WTC11 (cell line): ENCODE results near the gene FAM13A. TPM values are rescaled to one million over a fixed set of nuclear protein-coding genes. Genes with fewer than 3 reads are reported as not detected.

ENCODE experiments used
- ATAC-seq: fragments of 200-7000 bp; cut with Tn5 transposase; 2 replicates; pipeline ENCODE4 v1.10.0; 2021; ENCODE audit warnings: mild to moderate bottlenecking, moderate library complexity
- CTCF ChIA-PET: fragments of 300-600 bp; sonication (Branson Sonifier 250); formaldehyde crosslinking; loops from one replicate; lab custom pipeline; 2021; ENCODE audit warnings: antibody characterized with exemption; lab: Charles Lee
- POLR2A ChIA-PET: fragments of 350-600 bp; sonication (Branson Sonifier 250); formaldehyde crosslinking; loops from one replicate; lab custom pipeline; 2021; ENCODE audit warnings: antibody characterized with exemption; lab: Charles Lee
- DNase-seq: peaks from one replicate; pipeline ENCODE4 v3.0.0; 2021; ENCODE audit warnings: low spot score
- H3K27ac Mint-ChIP-seq: 2 replicates; pipeline ENCODE4 v1.8.0; 2021; ENCODE audit warnings: mixed read lengths
- H3K27me3 Mint-ChIP-seq: 2 replicates; pipeline ENCODE4 v1.8.0; 2021; ENCODE audit warnings: low read depth, mild to moderate bottlenecking, moderate library complexity, mixed read lengths
- H3K36me3 Mint-ChIP-seq: 2 replicates; pipeline ENCODE4 v1.8.0; 2021; ENCODE audit warnings: mixed read lengths
- H3K4me1 Mint-ChIP-seq: 2 replicates; pipeline ENCODE4 v1.8.0; 2022; ENCODE audit warnings: mixed read lengths
- H3K4me3 Mint-ChIP-seq: 2 replicates; pipeline ENCODE4 v1.8.0; 2021; ENCODE audit warnings: mild to moderate bottlenecking, moderate library complexity, mixed read lengths
- H3K9me3 Mint-ChIP-seq: 2 replicates; pipeline ENCODE4 v1.8.0; 2021; ENCODE audit warnings: mixed read lengths
- ATF1 ChIP-seq: sonication (generic); formaldehyde crosslinking; IDR thresholded peaks from 2 replicates; pipeline ENCODE4 v1.8.1; 2023; ENCODE audit warnings: mild to moderate bottlenecking, moderate library complexity, missing genetic modification reagents
- ELF4 ChIP-seq: sonication (generic); formaldehyde crosslinking; IDR thresholded peaks from 2 replicates; pipeline ENCODE4 v1.8.1; 2022; ENCODE audit warnings: low read depth, mild to moderate bottlenecking, moderate library complexity, missing genetic modification reagents
- IRF2 ChIP-seq: sonication (generic); formaldehyde crosslinking; IDR thresholded peaks from 2 replicates; pipeline ENCODE4 v1.8.0; 2022; ENCODE audit warnings: low read depth, missing genetic modification reagents, borderline replicate concordance
- NFATC4 ChIP-seq: fragments of 250-450 bp; sonication (Bioruptor Pico); IDR thresholded peaks from 2 replicates; pipeline ENCODE4 v1.9.0; 2021; ENCODE audit warnings: mild to moderate bottlenecking
- NFE2L1 ChIP-seq: sonication (generic); formaldehyde crosslinking; IDR thresholded peaks from 2 replicates; pipeline ENCODE4 v1.8.1; 2023; ENCODE audit warnings: missing genetic modification reagents
- PRRX2 ChIP-seq: fragments of 250-450 bp; sonication (Bioruptor Pico); IDR thresholded peaks from 2 replicates; pipeline ENCODE4 v1.8.0; 2021; ENCODE audit warnings: mild to moderate bottlenecking
- TP53 ChIP-seq: sonication (generic); formaldehyde crosslinking; IDR thresholded peaks from 2 replicates; pipeline ENCODE4 v1.8.1; 2023; ENCODE audit warnings: mild to moderate bottlenecking, missing genetic modification reagents
- ZNF219 ChIP-seq: sonication (generic); formaldehyde crosslinking; IDR thresholded peaks from 2 replicates; pipeline ENCODE4 v1.8.0; 2023; ENCODE audit warnings: missing genetic modification reagents, mild to moderate bottlenecking, borderline replicate concordance
- ZNF317 ChIP-seq: sonication (generic); formaldehyde crosslinking; IDR thresholded peaks from 2 replicates; pipeline ENCODE4 v1.8.1; 2023; ENCODE audit warnings: low read depth, mild to moderate bottlenecking, moderate library complexity, missing genetic modification reagents, borderline replicate concordance
- ZNF416 ChIP-seq: fragments of 250-450 bp; sonication (Bioruptor Pico); IDR thresholded peaks from 2 replicates; pipeline ENCODE4 v1.9.0; 2021; ENCODE audit warnings: mild to moderate bottlenecking, inconsistent platforms
- total RNA-seq: library from RNA; stranded (reverse); gene quantifications from 3 replicates; pipeline ENCODE4 v1.2.3, GENCODE V29; 2021
- TF ChIP-seq, protein P1 (sequence below): fragments of 250-450 bp; sonication (Bioruptor Pico); IDR thresholded peaks from 2 replicates; pipeline ENCODE4 v1.8.0; 2021; ENCODE audit warnings: mild to moderate bottlenecking
- TF ChIP-seq, protein P2 (sequence below): fragments of 250-450 bp; sonication (Bioruptor Pico); IDR thresholded peaks from 2 replicates; pipeline ENCODE4 v2.1.2; 2022; ENCODE audit warnings: mild to moderate bottlenecking, moderate library complexity
- TF ChIP-seq, protein P3 (sequence below): sonication (generic); formaldehyde crosslinking; IDR thresholded peaks from 2 replicates; pipeline ENCODE4 v1.8.0; 2022; ENCODE audit warnings: mild to moderate bottlenecking, missing genetic modification reagents
- TF ChIP-seq, protein P4 (sequence below): sonication (generic); formaldehyde crosslinking; IDR thresholded peaks from 2 replicates; pipeline ENCODE4 v1.8.1; 2023; ENCODE audit warnings: mild to moderate bottlenecking, missing genetic modification reagents, moderate library complexity
- TF ChIP-seq, protein P5 (sequence below): fragments of 250-450 bp; sonication (Bioruptor Pico); IDR thresholded peaks from 2 replicates; pipeline ENCODE4 v1.9.0; 2021; ENCODE audit warnings: moderate library complexity, mild to moderate bottlenecking, inconsistent platforms, borderline replicate concordance
- TF ChIP-seq, protein P6 (sequence below): sonication (generic); formaldehyde crosslinking; IDR thresholded peaks from 2 replicates; pipeline ENCODE4 v1.8.1; 2022; ENCODE audit warnings: mild to moderate bottlenecking, moderate library complexity, missing genetic modification reagents
- TF ChIP-seq, protein P7 (sequence below): sonication (generic); formaldehyde crosslinking; conservative IDR thresholded peaks from 2 replicates; pipeline ENCODE4 v1.8.1; 2023; ENCODE audit warnings: mild to moderate bottlenecking, low read depth, missing genetic modification reagents, moderate library complexity

FAM13A gene
- total RNA-seq, 1 experiment from 2014 or later = 14.6 TPM

DNA sequence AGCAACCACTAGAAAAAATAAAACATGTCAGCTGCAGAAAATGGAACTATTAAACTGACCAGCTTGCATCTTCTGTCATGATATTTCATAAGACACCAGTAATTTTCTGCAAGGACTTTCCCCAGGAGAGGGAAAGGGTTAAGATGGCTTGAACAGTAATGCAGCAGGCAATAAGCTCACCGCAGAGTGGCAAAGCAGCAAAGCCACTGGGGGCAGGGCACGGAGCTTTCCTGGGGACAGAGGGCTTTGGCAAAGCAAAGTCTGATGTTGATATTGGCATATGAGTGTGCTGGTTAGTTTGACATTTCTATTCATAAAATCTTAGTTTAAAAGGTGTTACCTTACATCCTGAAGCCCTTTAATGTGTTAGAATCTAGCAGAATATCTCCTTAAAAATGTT is 304.2 kb downstream of the FAM13A start:
- Mint-ChIP-seq H3K27me3 (no peaks in the 10 kb centered on the region), H3K4me1 (peaks cover 2% of the 10 kb centered on the region), H3K4me3 (no peak overlapping the region), H3K9me3 (no peaks in the 10 kb centered on the region), H3K27ac (no peak overlapping the region), H3K36me3 (peaks cover 28% of the 10 kb centered on the region)
- DNase-seq (no peak), ATAC-seq (no peak)
- ChIA-PET POLR2A (no interaction called here), CTCF (interaction anchor here (0.6 to 1.2 kb wide), 2 partner anchors 13 to 46 kb away, joined by 3 to 5 read pairs; no protein-coding TSS in a partner anchor)
- TF ChIP-seq TP53 (CRISPR knock-in tag) (no peak), NFATC4 (CRISPR knock-in tag) (no peak), ZNF416 (CRISPR knock-in tag) (no peak), ELF4 (CRISPR knock-in tag) (no peak), ATF1 (CRISPR knock-in tag) (no peak), PRRX2 (no peak), ZNF219 (CRISPR knock-in tag) (no peak), NFE2L1 (CRISPR knock-in tag) (no peak), IRF2 (CRISPR knock-in tag) (no peak)
- TF ChIP-seq, protein P1, sequence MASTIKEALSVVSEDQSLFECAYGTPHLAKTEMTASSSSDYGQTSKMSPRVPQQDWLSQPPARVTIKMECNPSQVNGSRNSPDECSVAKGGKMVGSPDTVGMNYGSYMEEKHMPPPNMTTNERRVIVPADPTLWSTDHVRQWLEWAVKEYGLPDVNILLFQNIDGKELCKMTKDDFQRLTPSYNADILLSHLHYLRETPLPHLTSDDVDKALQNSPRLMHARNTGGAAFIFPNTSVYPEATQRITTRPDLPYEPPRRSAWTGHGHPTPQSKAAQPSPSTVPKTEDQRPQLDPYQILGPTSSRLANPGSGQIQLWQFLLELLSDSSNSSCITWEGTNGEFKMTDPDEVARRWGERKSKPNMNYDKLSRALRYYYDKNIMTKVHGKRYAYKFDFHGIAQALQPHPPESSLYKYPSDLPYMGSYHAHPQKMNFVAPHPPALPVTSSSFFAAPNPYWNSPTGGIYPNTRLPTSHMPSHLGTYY (CRISPR knock-in tag) = no peak
- TF ChIP-seq, protein P2, sequence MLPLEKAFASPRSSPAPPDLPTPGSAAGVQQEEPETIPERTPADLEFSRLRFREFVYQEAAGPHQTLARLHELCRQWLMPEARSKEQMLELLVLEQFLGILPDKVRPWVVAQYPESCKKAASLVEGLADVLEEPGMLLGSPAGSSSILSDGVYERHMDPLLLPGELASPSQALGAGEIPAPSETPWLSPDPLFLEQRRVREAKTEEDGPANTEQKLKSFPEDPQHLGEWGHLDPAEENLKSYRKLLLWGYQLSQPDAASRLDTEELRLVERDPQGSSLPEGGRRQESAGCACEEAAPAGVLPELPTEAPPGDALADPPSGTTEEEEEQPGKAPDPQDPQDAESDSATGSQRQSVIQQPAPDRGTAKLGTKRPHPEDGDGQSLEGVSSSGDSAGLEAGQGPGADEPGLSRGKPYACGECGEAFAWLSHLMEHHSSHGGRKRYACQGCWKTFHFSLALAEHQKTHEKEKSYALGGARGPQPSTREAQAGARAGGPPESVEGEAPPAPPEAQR = no peak
- TF ChIP-seq, protein P3, sequence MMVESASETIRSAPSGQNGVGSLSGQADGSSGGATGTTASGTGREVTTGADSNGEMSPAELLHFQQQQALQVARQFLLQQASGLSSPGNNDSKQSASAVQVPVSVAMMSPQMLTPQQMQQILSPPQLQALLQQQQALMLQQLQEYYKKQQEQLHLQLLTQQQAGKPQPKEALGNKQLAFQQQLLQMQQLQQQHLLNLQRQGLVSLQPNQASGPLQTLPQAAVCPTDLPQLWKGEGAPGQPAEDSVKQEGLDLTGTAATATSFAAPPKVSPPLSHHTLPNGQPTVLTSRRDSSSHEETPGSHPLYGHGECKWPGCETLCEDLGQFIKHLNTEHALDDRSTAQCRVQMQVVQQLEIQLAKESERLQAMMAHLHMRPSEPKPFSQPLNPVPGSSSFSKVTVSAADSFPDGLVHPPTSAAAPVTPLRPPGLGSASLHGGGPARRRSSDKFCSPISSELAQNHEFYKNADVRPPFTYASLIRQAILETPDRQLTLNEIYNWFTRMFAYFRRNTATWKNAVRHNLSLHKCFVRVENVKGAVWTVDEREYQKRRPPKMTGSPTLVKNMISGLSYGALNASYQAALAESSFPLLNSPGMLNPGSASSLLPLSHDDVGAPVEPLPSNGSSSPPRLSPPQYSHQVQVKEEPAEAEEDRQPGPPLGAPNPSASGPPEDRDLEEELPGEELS (CRISPR knock-in tag) = no peak
- TF ChIP-seq, protein P4, sequence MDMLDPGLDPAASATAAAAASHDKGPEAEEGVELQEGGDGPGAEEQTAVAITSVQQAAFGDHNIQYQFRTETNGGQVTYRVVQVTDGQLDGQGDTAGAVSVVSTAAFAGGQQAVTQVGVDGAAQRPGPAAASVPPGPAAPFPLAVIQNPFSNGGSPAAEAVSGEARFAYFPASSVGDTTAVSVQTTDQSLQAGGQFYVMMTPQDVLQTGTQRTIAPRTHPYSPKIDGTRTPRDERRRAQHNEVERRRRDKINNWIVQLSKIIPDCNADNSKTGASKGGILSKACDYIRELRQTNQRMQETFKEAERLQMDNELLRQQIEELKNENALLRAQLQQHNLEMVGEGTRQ = no peak
- TF ChIP-seq, protein P5, sequence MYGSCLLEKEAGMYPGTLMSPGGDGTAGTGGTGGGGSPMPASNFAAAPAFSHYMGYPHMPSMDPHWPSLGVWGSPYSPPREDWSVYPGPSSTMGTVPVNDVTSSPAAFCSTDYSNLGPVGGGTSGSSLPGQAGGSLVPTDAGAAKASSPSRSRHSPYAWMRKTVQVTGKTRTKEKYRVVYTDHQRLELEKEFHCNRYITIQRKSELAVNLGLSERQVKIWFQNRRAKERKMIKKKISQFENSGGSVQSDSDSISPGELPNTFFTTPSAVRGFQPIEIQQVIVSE = no peak
- TF ChIP-seq, protein P6, sequence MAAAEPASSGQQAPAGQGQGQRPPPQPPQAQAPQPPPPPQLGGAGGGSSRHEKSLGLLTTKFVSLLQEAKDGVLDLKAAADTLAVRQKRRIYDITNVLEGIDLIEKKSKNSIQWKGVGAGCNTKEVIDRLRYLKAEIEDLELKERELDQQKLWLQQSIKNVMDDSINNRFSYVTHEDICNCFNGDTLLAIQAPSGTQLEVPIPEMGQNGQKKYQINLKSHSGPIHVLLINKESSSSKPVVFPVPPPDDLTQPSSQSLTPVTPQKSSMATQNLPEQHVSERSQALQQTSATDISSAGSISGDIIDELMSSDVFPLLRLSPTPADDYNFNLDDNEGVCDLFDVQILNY = no peak
- TF ChIP-seq, protein P7, sequence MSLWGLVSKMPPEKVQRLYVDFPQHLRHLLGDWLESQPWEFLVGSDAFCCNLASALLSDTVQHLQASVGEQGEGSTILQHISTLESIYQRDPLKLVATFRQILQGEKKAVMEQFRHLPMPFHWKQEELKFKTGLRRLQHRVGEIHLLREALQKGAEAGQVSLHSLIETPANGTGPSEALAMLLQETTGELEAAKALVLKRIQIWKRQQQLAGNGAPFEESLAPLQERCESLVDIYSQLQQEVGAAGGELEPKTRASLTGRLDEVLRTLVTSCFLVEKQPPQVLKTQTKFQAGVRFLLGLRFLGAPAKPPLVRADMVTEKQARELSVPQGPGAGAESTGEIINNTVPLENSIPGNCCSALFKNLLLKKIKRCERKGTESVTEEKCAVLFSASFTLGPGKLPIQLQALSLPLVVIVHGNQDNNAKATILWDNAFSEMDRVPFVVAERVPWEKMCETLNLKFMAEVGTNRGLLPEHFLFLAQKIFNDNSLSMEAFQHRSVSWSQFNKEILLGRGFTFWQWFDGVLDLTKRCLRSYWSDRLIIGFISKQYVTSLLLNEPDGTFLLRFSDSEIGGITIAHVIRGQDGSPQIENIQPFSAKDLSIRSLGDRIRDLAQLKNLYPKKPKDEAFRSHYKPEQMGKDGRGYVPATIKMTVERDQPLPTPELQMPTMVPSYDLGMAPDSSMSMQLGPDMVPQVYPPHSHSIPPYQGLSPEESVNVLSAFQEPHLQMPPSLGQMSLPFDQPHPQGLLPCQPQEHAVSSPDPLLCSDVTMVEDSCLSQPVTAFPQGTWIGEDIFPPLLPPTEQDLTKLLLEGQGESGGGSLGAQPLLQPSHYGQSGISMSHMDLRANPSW (CRISPR knock-in tag) = no peak

DNA sequence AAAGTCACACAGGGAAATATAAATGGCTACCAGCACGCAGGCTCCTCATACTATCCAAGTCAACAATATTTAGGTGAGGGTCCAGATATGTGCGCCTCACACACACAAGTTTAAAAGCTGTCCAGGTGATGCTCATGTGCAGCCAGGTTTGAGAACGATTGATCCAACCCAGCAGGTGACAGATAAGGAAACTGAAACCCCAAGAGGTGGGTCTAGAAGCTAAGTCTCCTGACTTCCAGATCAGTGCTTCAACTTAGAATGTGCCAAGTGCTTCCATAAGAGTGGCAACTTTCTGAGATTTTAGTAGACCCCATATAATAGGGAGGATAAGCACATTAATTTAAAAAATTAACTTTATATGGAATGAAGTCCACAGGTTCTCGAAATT is 304.9 kb downstream of the FAM13A start:
- H3K9me3 Mint-ChIP-seq = no peaks in the 10 kb centered on the region
- TF ChIP-seq ZNF317 (CRISPR knock-in tag) = no peak
- CTCF ChIA-PET = interaction anchor here (1.2 kb wide), 1 partner anchor 13 kb away, joined by 5 read pairs; no protein-coding TSS in a partner anchor
- peaks cover 34% of the 10 kb centered on the region for H3K36me3 Mint-ChIP-seq
- ATAC-seq (no peak), DNase-seq (no peak)
- H3K27ac Mint-ChIP-seq = no peak overlapping the region
- no peaks in the 10 kb centered on the region for H3K27me3 Mint-ChIP-seq
- no peak overlapping the region for H3K4me3 Mint-ChIP-seq
- no peaks in the 10 kb centered on the region for H3K4me1 Mint-ChIP-seq
- POLR2A ChIA-PET = no interaction called here
